Neutrophil (primary cell): Measurements from ENCODE around the gene CACNA1F.

ENCODE experiments used
- H3K27ac ChIP-seq: fragments of 200-600 bp; sonication (generic); 2 replicates; pipeline ENCODE4 v1.5.1; 2016; ENCODE audit warnings: mild to moderate bottlenecking, moderate library complexity
- H3K27me3 ChIP-seq: fragments of 200-600 bp; sonication (generic); 2 replicates; pipeline ENCODE4 v1.6.0; 2016; ENCODE audit warnings: mild to moderate bottlenecking
- H3K36me3 ChIP-seq: fragments of 200-600 bp; sonication (generic); 2 replicates; pipeline ENCODE4 v1.5.1; 2017
- H3K4me1 ChIP-seq, 2 experiments: fragments of 200-600 bp in 1 of 2; sonication (generic) in 1 of 2; 1 replicate in 1 of 2; 2 replicates in 1 of 2; pipeline versions ENCODE4 v1.5.1 to v1.6.1; 2013 to 2016; ENCODE audit warnings: low read depth in 1 of 2, low read length in 1 of 2, mild to moderate bottlenecking in 1 of 2, moderate library complexity in 1 of 2; ENCODE audit not compliant: control insufficient read depth in 1 of 2, insufficient read depth in 1 of 2
- H3K4me3 ChIP-seq, 2 experiments: fragments of 200-600 bp in 1 of 2; sonication (generic) in 1 of 2; 1 replicate in 1 of 2; 2 replicates in 1 of 2; pipeline ENCODE4 v1.5.1; 2013 to 2016; ENCODE audit warnings: low read depth in 1 of 2, low read length in 1 of 2, mild to moderate bottlenecking in 1 of 2, moderate library complexity in 1 of 2
- H3K9me3 ChIP-seq: fragments of 200-600 bp; sonication (generic); 2 replicates; pipeline ENCODE4 v1.5.1; 2016
- CTCF ChIP-seq: fragments of 200-600 bp; sonication (generic); IDR thresholded peaks from 2 replicates; pipeline ENCODE4 v1.5.1; 2016; ENCODE audit warnings: antibody characterized with exemption

The CACNA1F gene

GRCh38 chrX:49276207-49276606 is 43.1 kb upstream of the CACNA1F start:
- Histone ChIP-seq H3K4me3 (no peak overlapping the region), H3K9me3 (no peaks in the 10 kb centered on the region), H3K27ac (no peak overlapping the region), H3K27me3 (no peaks in the 10 kb centered on the region), H3K4me1 (peaks cover 0 to 18% of the 10 kb centered on the region in 2 experiments), H3K36me3 (no peaks in the 10 kb centered on the region)
- no peak for TF ChIP-seq CTCF

DNA sequence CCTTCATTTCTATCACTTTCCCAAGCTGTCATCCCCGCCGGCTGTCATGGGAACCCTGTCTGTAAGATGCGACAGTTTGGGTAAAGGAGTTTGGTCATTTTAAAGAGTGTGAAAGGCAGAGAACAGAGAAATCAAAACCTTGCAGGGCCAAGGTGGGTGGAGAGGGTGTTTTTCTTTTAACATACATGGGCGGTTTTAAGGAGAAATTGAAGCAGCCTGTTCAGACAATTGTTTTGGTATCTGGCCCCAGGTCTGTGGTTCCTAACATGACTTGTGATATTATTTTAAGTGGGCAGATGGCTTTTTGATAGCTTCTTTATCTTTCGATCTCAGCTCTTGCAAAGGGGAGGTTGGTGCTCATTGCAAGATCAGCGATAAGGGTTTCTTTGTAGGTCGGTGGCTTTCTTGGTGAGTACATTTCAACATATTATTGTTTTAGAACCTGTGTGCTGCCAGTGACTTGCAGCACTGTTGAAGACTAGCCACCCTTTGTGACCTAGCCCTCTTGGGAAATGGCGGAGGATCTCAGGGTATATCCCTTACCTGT is 40.1 kb upstream of the CACNA1F start:
- Histone ChIP-seq H3K4me1 (peaks cover 16 to 34% of the 10 kb centered on the region in 2 experiments), H3K27me3 (no peaks in the 10 kb centered on the region), H3K4me3 (no peak overlapping the region), H3K36me3 (no peaks in the 10 kb centered on the region), H3K27ac (no peak overlapping the region), H3K9me3 (no peaks in the 10 kb centered on the region)
- TF ChIP-seq CTCF, result no peak

GRCh38 chrX:49272421-49272820 is 39.3 kb upstream of the CACNA1F start:
- no peak overlapping the region for H3K4me3 ChIP-seq
- H3K27ac ChIP-seq, result no peak overlapping the region
- no peaks in the 10 kb centered on the region for H3K36me3 ChIP-seq
- H3K9me3 ChIP-seq, result no peaks in the 10 kb centered on the region
- TF ChIP-seq CTCF, result no peak
- peaks cover 18 to 37% of the 10 kb centered on the region in 2 experiments for H3K4me1 ChIP-seq
- H3K27me3 ChIP-seq, result no peaks in the 10 kb centered on the region

GRCh38 chrX:49271341-49271740 is 38.2 kb upstream of the CACNA1F start:
- no peaks in the 10 kb centered on the region for H3K9me3 ChIP-seq
- H3K27ac ChIP-seq, result no peak overlapping the region
- H3K4me1 ChIP-seq, result peaks cover 18 to 37% of the 10 kb centered on the region in 2 experiments
- H3K27me3 ChIP-seq, result no peaks in the 10 kb centered on the region
- no peak overlapping the region for H3K4me3 ChIP-seq
- H3K36me3 ChIP-seq, result no peaks in the 10 kb centered on the region
- no peak for TF ChIP-seq CTCF

DNA sequence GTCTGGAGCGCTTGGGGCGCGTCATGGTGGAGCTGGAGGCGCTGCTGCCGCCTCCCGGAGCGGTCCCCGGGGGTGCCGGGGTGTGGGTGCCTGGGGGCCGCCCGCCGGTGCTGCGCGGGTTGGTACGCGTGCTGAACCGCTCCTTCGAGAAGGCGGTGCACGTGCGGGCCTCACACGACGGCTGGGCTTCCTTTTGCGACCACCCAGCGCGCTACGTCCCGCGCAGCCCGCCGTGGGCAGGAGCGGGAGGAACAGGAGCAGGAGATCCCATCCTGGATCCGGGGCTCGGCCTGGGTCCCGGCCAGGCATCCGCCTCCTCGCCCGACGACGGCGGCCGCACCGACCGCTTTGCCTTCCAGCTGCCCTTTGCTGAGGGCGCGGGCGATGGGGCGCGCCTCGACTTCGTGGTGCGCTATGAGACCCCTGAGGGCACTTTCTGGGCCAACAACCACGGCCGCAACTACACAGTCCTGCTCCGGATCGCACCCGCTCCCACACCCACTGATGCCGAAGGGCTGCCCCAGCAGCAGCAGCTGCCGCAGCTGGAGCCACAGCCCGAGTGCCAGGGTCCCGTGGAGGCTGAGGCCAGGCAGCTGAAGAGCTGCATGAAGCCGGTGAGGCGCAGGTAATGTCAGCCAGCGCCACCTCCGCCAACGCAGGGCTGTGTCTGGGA is 37.2 kb upstream of the CACNA1F start:
- no peaks in the 10 kb centered on the region for H3K36me3 ChIP-seq
- H3K27me3 ChIP-seq, result no peaks in the 10 kb centered on the region
- peak overlapping the region; percentile 96 for H3K27ac ChIP-seq
- peaks cover 18 to 37% of the 10 kb centered on the region in 2 experiments for H3K4me1 ChIP-seq
- no peaks in the 10 kb centered on the region for H3K9me3 ChIP-seq
- no peak for TF ChIP-seq CTCF
- peak overlapping the region; percentile 68 to 76 for H3K4me3 ChIP-seq
